PC-3 (cell line): ENCODE results near the gene LCA5L.

ENCODE experiments used
- EZH2 ChIP-seq: fragments of 300-600 bp; sonication (generic); IDR thresholded peaks from one replicate; pipeline ENCODE4 v1.6.1; 2017; ENCODE audit warnings: antibody characterized with exemption, mild to moderate bottlenecking, low read length; ENCODE audit not compliant: unreplicated experiment
- TF ChIP-seq, protein P1 (sequence below): fragments of 300-600 bp; sonication (generic); conservative IDR thresholded peaks from 2 replicates; pipeline ENCODE4 v1.5.1; 2017; ENCODE audit warnings: antibody characterized with exemption, low read depth, mild to moderate bottlenecking, low read length

DNA sequence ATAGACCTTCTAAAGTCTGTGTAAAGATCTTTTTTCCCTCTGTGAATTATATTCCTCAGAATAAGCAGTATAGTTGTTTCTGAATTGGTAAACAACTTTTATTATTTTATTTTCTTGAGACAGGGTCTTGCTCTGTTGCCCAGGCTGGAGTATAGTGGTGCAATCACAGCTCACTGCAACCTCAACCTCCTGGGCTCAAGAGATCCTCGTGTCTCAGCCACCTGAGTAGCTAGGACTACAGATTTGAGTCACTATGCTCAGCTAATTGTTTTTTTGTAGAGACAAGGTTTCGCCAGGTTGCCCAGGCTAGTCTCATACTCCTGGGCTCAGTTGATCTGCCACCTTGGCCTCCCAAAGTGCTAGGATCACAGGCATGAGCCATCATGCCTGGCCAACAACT is 70.1 kb downstream of the LCA5L start:
- TF ChIP-seq EZH2, result no peak
- TF ChIP-seq, protein P1, sequence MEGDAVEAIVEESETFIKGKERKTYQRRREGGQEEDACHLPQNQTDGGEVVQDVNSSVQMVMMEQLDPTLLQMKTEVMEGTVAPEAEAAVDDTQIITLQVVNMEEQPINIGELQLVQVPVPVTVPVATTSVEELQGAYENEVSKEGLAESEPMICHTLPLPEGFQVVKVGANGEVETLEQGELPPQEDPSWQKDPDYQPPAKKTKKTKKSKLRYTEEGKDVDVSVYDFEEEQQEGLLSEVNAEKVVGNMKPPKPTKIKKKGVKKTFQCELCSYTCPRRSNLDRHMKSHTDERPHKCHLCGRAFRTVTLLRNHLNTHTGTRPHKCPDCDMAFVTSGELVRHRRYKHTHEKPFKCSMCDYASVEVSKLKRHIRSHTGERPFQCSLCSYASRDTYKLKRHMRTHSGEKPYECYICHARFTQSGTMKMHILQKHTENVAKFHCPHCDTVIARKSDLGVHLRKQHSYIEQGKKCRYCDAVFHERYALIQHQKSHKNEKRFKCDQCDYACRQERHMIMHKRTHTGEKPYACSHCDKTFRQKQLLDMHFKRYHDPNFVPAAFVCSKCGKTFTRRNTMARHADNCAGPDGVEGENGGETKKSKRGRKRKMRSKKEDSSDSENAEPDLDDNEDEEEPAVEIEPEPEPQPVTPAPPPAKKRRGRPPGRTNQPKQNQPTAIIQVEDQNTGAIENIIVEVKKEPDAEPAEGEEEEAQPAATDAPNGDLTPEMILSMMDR, result no peak
